NCI-H146 treated with DMSO at 0.1 percent for 48 hours (cell line): ENCODE data around the gene PYROXD2.

Experiments
- DNase-seq: peaks from one replicate; lab custom pipeline; 2025; ENCODE audit not compliant: unreplicated experiment; lab: John Stamatoyannopoulos, UW

Gene PYROXD2

GRCh38 chr10:98435178-98435577 lies 20.2 kb upstream of the PYROXD2 start:
- DNase-seq: no peak

- no peak for DNase-seq
These were observed 19.1 kb upstream of the PYROXD2 start for GRCh38 chr10:98433881-98434732.

- DNase-seq: no peak
These were observed 18.4 kb upstream of the PYROXD2 start for GRCh38 chr10:98433371-98433770.

- DNase-seq: no peak
These were observed 17.3 kb upstream of the PYROXD2 start for GRCh38 chr10:98432330-98432729.

- DNase-seq: no peak
These were observed 16.0 kb upstream of the PYROXD2 start for GRCh38 chr10:98431016-98431415.

GRCh38 chr10:98430427-98430826 lies 15.4 kb upstream of the PYROXD2 start:
- no peak for DNase-seq

GRCh38 chr10:98429320-98430072 lies 14.5 kb upstream of the PYROXD2 start:
- DNase-seq: no peak

- no peak for DNase-seq
These were observed 12.1 kb upstream of the PYROXD2 start for GRCh38 chr10:98427011-98427515.

- DNase-seq: no peak
These were observed 10.8 kb upstream of the PYROXD2 start for GRCh38 chr10:98425511-98426352.

GRCh38 chr10:98424295-98425254 lies 9.6 kb upstream of the PYROXD2 start:
- no peak for DNase-seq

- DNase-seq: peak; percentile 56
These were observed 8.7 kb upstream of the PYROXD2 start for GRCh38 chr10:98423691-98424120.

- no peak for DNase-seq
These were observed 7.2 kb upstream of the PYROXD2 start for GRCh38 chr10:98422182-98422581.

GRCh38 chr10:98420786-98421185 lies 5.8 kb upstream of the PYROXD2 start:
- DNase-seq: no peak

- DNase-seq: no peak
These were observed 4.7 kb upstream of the PYROXD2 start for GRCh38 chr10:98419469-98420261.

GRCh38 chr10:98418665-98419468 lies 3.9 kb upstream of the PYROXD2 start:
- no peak for DNase-seq

GRCh38 chr10:98417973-98418664 lies 3.1 kb upstream of the PYROXD2 start:
- no peak for DNase-seq

GRCh38 chr10:98417481-98417959 lies 2.5 kb upstream of the PYROXD2 start:
- DNase-seq: no peak
